BE2C (cell line): ENCODE data around the gene ATP2C2.
"Not testable (repeated sequence)": the region's sequence is repeated elsewhere in the genome, so short reads cannot be mapped to it uniquely, and the experiment has no call there.

Source experiments
- DNase-seq: peaks from one replicate; pipeline ENCODE4 v3.0.0-alpha.2; 2020
- H3K27me3 ChIP-seq: fragments of 250-450 bp; sonication (Bioruptor Pico); 2 replicates; pipeline ENCODE4 v1.5.1; 2020; ENCODE audit warnings: mild to moderate bottlenecking
- H3K36me3 ChIP-seq: fragments of 250-450 bp; sonication (Bioruptor Pico); 2 replicates; pipeline ENCODE4 v1.5.1; 2020; ENCODE audit warnings: mild to moderate bottlenecking
- H3K4me1 ChIP-seq: fragments of 250-450 bp; sonication (Bioruptor Pico); 2 replicates; pipeline ENCODE4 v1.5.1; 2020
- H3K4me3 ChIP-seq: 2 replicates; pipeline ENCODE4 v1.5.1; 2011; ENCODE audit warnings: low read depth, low read length
- H3K9me3 ChIP-seq: fragments of 250-450 bp; sonication (Bioruptor Pico); 2 replicates; pipeline ENCODE4 v1.5.1; 2020
- TF ChIP-seq, protein P1 (sequence below): IDR thresholded peaks from 2 replicates; pipeline ENCODE4 v1.5.1; 2012; ENCODE audit warnings: mild to moderate bottlenecking, low read depth, low read length

The ATP2C2 gene

GRCh38 chr16:84339311-84339710 lies 29.0 kb upstream of the ATP2C2 start:
- no peak overlapping the region for H3K4me3 ChIP-seq
- no peaks in the 10 kb centered on the region for H3K36me3 ChIP-seq
- no peaks in the 10 kb centered on the region for H3K4me1 ChIP-seq
- TF ChIP-seq, protein P1, sequence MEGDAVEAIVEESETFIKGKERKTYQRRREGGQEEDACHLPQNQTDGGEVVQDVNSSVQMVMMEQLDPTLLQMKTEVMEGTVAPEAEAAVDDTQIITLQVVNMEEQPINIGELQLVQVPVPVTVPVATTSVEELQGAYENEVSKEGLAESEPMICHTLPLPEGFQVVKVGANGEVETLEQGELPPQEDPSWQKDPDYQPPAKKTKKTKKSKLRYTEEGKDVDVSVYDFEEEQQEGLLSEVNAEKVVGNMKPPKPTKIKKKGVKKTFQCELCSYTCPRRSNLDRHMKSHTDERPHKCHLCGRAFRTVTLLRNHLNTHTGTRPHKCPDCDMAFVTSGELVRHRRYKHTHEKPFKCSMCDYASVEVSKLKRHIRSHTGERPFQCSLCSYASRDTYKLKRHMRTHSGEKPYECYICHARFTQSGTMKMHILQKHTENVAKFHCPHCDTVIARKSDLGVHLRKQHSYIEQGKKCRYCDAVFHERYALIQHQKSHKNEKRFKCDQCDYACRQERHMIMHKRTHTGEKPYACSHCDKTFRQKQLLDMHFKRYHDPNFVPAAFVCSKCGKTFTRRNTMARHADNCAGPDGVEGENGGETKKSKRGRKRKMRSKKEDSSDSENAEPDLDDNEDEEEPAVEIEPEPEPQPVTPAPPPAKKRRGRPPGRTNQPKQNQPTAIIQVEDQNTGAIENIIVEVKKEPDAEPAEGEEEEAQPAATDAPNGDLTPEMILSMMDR, result no peak
- no peaks in the 10 kb centered on the region for H3K9me3 ChIP-seq
- peaks cover 7% of the 10 kb centered on the region for H3K27me3 ChIP-seq
- no peak for DNase-seq

DNA sequence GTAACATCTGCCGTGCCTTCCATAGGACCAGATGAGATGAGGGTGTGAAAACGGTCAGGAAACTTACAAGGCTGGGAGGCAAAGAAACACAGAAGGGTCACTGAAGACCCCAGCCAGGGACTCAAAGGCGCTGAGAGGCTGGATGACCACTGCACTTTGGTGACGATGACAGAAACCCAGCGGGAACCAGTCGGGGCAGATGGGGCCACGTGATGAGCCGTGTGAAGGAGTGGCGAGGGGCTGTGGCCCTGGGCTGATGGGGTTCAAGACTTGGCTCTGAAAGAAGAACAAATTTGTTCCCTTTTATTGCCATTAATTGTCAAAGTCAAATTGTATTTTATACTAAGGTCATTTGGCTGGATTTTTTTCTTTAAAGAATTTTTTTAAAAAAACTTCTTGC lies 28.6 kb upstream of the ATP2C2 start:
- Histone ChIP-seq H3K36me3 (no peaks in the 10 kb centered on the region), H3K4me3 (no peak overlapping the region), H3K4me1 (no peaks in the 10 kb centered on the region), H3K27me3 (peaks cover 10% of the 10 kb centered on the region), H3K9me3 (no peaks in the 10 kb centered on the region)
- DNase-seq, result no peak
- TF ChIP-seq, protein P1, result no peak

- Histone ChIP-seq H3K27me3 (peaks cover 15% of the 10 kb centered on the region), H3K4me1 (no peaks in the 10 kb centered on the region), H3K36me3 (no peaks in the 10 kb centered on the region), H3K4me3 (no peak overlapping the region), H3K9me3 (no peaks in the 10 kb centered on the region)
- TF ChIP-seq, protein P1, result no peak
- DNase-seq, result no peak
Measured at GRCh38 chr16:84340325-84341040, 27.9 kb upstream of the ATP2C2 start.

- Histone ChIP-seq H3K9me3 (no peaks in the 10 kb centered on the region), H3K27me3 (peaks cover 18% of the 10 kb centered on the region), H3K36me3 (no peaks in the 10 kb centered on the region), H3K4me1 (no peaks in the 10 kb centered on the region), H3K4me3 (no peak overlapping the region)
- TF ChIP-seq, protein P1, result no peak
- DNase-seq, result no peak
Measured at GRCh38 chr16:84341528-84342295, 26.6 kb upstream of the ATP2C2 start.

DNA sequence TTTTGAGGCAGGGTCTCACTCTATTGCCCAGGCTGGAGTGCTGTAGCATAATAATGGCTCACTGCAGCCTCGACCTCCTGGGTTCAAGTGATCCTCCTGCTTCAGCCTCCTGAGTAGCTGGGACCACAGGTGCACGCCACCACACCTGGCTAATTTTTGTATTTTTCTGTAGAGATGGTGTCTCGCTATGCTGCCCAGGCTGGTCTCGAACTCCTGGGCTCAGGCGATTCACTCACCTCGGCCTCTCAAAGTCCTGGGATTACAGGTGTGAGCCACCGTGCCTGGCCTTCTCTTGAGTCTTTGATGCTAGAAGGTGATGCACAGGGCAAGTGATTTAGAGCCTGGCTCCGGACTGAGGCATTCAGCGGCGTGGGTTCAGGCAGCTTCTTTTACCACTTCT lies 24.5 kb upstream of the ATP2C2 start:
- not testable (repeated sequence) for H3K4me3 ChIP-seq, DNase-seq
- peaks cover 22% of the 10 kb centered on the region for H3K27me3 ChIP-seq

DNA sequence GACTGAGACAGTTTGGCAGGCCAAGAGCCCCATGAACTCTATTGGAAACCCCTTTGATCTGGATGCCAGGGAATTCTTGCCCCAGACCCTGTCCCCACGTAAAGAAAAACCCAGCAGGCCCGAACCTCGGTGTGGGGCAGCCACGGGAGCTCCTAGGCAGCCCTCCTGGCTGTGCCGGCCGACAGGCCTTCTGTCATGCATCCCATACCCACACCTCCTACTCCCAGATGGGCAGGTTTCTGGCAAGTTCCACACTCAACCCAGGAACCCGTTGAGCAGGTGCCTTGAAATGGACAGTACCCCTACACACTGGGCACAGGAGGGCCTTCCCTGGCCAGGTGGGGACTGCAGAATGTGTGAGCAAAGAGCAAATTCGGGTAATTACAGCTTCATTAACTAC lies 23.6 kb upstream of the ATP2C2 start:
- peaks cover 30% of the 10 kb centered on the region for H3K27me3 ChIP-seq
- TF ChIP-seq, protein P1, result no peak
- no peak for DNase-seq

More for the DNA sequence above, 24.5 kb upstream of the ATP2C2 start:
- H3K36me3 ChIP-seq, H3K9me3 ChIP-seq, H3K4me1 ChIP-seq: not testable (repeated sequence)

More for the DNA sequence above, 23.6 kb upstream of the ATP2C2 start:
- H3K36me3 ChIP-seq, result no peaks in the 10 kb centered on the region
- H3K9me3 ChIP-seq, result no peaks in the 10 kb centered on the region
- H3K4me1 ChIP-seq, result no peaks in the 10 kb centered on the region
- H3K4me3 ChIP-seq, result no peak overlapping the region
